KMS-11 (cell line): Measurements from ENCODE around the gene DRG1.

Experiments
- H2AFZ ChIP-seq: fragments of 200-600 bp; sonication (generic); 2 replicates; pipeline ENCODE4 v1.6.1; 2016; ENCODE audit warnings: antibody characterized with exemption, mixed run types, low read depth
- H3K27ac ChIP-seq: fragments of 200-600 bp; sonication (generic); 2 replicates; pipeline ENCODE4 v1.6.1; 2016; ENCODE audit warnings: mild to moderate bottlenecking, mixed run types
- H3K27me3 ChIP-seq: fragments of 200-600 bp; sonication (generic); 2 replicates; pipeline ENCODE4 v1.6.1; 2017; ENCODE audit warnings: mild to moderate bottlenecking, low read depth, mixed run types, moderate library complexity; ENCODE audit not compliant: insufficient read depth
- H3K36me3 ChIP-seq: fragments of 200-600 bp; sonication (generic); 2 replicates; pipeline ENCODE4 v1.6.1; 2017; ENCODE audit warnings: mild to moderate bottlenecking, mixed run types; ENCODE audit not compliant: insufficient read depth
- H3K4me1 ChIP-seq: fragments of 200-600 bp; sonication (generic); 2 replicates; pipeline ENCODE4 v1.6.1; 2016; ENCODE audit warnings: mild to moderate bottlenecking, low read depth, mixed run types; ENCODE audit not compliant: poor library complexity, severe bottlenecking
- H3K4me2 ChIP-seq: fragments of 200-600 bp; sonication (generic); 2 replicates; pipeline ENCODE4 v1.7.0; 2016; ENCODE audit warnings: mild to moderate bottlenecking, mixed run types
- H3K4me3 ChIP-seq: fragments of 200-600 bp; sonication (generic); IDR thresholded peaks from 2 replicates; pipeline ENCODE4 v1.6.1; 2017; ENCODE audit warnings: low read depth, low read length, mixed read lengths; ENCODE audit not compliant: insufficient read depth
- H3K79me2 ChIP-seq: fragments of 200-600 bp; sonication (generic); 2 replicates; pipeline ENCODE4 v1.6.1; 2016; ENCODE audit warnings: low read depth, mixed run types; ENCODE audit not compliant: insufficient read depth
- H3K9ac ChIP-seq: fragments of 200-600 bp; sonication (generic); 2 replicates; pipeline ENCODE4 v1.6.1; 2016; ENCODE audit warnings: mild to moderate bottlenecking, mixed run types
- H4K20me1 ChIP-seq: fragments of 200-600 bp; sonication (generic); 2 replicates; pipeline ENCODE4 v1.6.1; 2016; ENCODE audit warnings: mild to moderate bottlenecking, mixed run types; ENCODE audit not compliant: insufficient read depth
- TF ChIP-seq, protein P1 (sequence below): fragments of 200-600 bp; sonication (generic); conservative IDR thresholded peaks from 2 replicates; pipeline ENCODE4 v1.6.1; 2017; ENCODE audit warnings: low read depth, mild to moderate bottlenecking, antibody characterized with exemption, low read length, moderate library complexity, mixed read lengths

Gene DRG1

GRCh38 chr22:31461699-31462098 is 62.3 kb downstream of the DRG1 start:
- TF ChIP-seq, protein P1, sequence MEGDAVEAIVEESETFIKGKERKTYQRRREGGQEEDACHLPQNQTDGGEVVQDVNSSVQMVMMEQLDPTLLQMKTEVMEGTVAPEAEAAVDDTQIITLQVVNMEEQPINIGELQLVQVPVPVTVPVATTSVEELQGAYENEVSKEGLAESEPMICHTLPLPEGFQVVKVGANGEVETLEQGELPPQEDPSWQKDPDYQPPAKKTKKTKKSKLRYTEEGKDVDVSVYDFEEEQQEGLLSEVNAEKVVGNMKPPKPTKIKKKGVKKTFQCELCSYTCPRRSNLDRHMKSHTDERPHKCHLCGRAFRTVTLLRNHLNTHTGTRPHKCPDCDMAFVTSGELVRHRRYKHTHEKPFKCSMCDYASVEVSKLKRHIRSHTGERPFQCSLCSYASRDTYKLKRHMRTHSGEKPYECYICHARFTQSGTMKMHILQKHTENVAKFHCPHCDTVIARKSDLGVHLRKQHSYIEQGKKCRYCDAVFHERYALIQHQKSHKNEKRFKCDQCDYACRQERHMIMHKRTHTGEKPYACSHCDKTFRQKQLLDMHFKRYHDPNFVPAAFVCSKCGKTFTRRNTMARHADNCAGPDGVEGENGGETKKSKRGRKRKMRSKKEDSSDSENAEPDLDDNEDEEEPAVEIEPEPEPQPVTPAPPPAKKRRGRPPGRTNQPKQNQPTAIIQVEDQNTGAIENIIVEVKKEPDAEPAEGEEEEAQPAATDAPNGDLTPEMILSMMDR, result no peak
- peaks cover 20% of the 10 kb centered on the region for H3K4me1 ChIP-seq
- no peak overlapping the region for H3K4me3 ChIP-seq
- H3K36me3 ChIP-seq, result peaks cover 15% of the 10 kb centered on the region; the same call in 1 of the 2 replicates
- no peaks in the 10 kb centered on the region for H4K20me1 ChIP-seq
- no peak overlapping the region for H3K9ac ChIP-seq
- no peak overlapping the region for H3K27ac ChIP-seq
- no peak overlapping the region for H3K4me2 ChIP-seq
- H3K79me2 ChIP-seq, result peaks cover 15% of the 10 kb centered on the region; the same call in 1 of the 2 replicates
- H3K27me3 ChIP-seq, result no peaks in the 10 kb centered on the region
- H2AFZ ChIP-seq, result no peak overlapping the region

DNA sequence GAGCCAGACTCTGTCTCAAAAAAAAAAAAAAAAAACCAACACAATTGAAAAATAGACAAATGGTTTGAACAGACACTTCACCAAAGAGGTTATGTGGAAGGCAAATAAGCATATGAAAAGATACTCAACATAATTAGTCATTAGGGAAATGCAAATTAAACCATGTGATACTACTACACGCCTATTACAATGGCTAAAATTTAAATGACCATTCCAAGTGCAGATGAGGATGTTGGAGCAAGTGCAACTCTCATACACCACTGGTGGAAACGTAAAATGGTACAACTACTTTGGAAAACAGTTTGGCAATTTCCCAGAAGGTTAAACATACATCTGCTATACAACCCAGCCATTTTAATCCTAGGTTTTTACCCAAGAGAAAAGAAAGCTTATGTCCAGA is 65.9 kb downstream of the DRG1 start:
- Histone ChIP-seq H3K9ac (no peak overlapping the region), H3K79me2 (peaks cover 18% of the 10 kb centered on the region; the same call in 1 of the 2 replicates), H3K4me2 (no peak overlapping the region), H2AFZ (no peak overlapping the region), H3K4me3 (no peak overlapping the region), H3K36me3 (peaks cover 19% of the 10 kb centered on the region; the same call in 1 of the 2 replicates), H4K20me1 (no peaks in the 10 kb centered on the region), H3K4me1 (no peaks in the 10 kb centered on the region), H3K27ac (no peak overlapping the region), H3K27me3 (no peaks in the 10 kb centered on the region)
- TF ChIP-seq, protein P1, result no peak

- no peaks in the 10 kb centered on the region for H3K36me3 ChIP-seq
- no peak overlapping the region for H3K4me3 ChIP-seq
- no peaks in the 10 kb centered on the region for H3K27me3 ChIP-seq
- H3K79me2 ChIP-seq, result peaks cover 27% of the 10 kb centered on the region; the same call in 1 of the 2 replicates
- no peak overlapping the region for H3K4me2 ChIP-seq
- TF ChIP-seq, protein P1, result no peak
- H2AFZ ChIP-seq, result no peak overlapping the region
- no peaks in the 10 kb centered on the region for H3K4me1 ChIP-seq
- no peak overlapping the region for H3K9ac ChIP-seq
- no peak overlapping the region for H3K27ac ChIP-seq
- H4K20me1 ChIP-seq, result no peaks in the 10 kb centered on the region
These were observed 75.3 kb downstream of the DRG1 start for GRCh38 chr22:31474743-31475142.

GRCh38 chr22:31475800-31476199 is 76.4 kb downstream of the DRG1 start:
- Histone ChIP-seq H3K36me3 (no peaks in the 10 kb centered on the region), H2AFZ (no peak overlapping the region), H3K4me3 (no peak overlapping the region), H4K20me1 (no peaks in the 10 kb centered on the region), H3K4me1 (no peaks in the 10 kb centered on the region), H3K4me2 (no peak overlapping the region), H3K27me3 (no peaks in the 10 kb centered on the region), H3K9ac (no peak overlapping the region), H3K27ac (no peak overlapping the region), H3K79me2 (peaks cover 34% of the 10 kb centered on the region; the same call in 1 of the 2 replicates)
- TF ChIP-seq, protein P1, result no peak
